Right lobe of liver (tissue), 4 donors: ENCODE measurements around the gene ERMP1.

Experiments
- POLR2A ChIP-seq: fragments of 450-650 bp; IDR thresholded peaks from one replicate; pipeline ENCODE4 v1.6.1; 2017; ENCODE audit warnings: antibody characterized with exemption, mild to moderate bottlenecking
- TF ChIP-seq, protein P1 (sequence below), 4 donors: fragments of 200-600 bp in 3 of 4; fragments of 450-650 bp in 1 of 4; IDR thresholded peaks; one replicate each; pipeline versions ENCODE4 v1.5.1 to v1.8.0; 2016 to 2022; ENCODE audit warnings: antibody characterized with exemption in 4 of 4, mild to moderate bottlenecking in 2 of 4
- donor health status: DM: no; HTN: no; CAD: no.
- donor health status: DM: no; HTN: no; CAD: no.
- donor health status: DM: no; HTN: yes; CAD: no.

DNA sequence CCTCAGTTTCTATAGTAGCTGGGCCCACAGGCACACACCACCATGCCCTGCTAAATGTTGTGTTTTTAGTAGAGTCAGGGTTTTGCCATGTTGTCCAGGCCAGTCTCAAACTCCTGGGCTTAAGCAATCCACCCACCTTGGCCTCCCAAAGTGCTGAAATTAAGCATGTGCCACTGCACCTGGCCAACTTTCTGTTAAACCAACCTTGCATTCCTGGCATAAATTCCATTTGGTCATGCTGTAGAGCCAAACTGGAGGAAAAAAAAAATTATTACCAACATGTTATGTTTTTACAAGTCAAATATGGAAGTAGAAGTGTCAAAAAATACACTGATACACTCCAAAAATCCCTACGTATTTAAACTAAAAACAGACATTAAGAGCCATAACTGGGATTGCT, 54.1 kb downstream of the ERMP1 start:
- TF ChIP-seq, protein P1, sequence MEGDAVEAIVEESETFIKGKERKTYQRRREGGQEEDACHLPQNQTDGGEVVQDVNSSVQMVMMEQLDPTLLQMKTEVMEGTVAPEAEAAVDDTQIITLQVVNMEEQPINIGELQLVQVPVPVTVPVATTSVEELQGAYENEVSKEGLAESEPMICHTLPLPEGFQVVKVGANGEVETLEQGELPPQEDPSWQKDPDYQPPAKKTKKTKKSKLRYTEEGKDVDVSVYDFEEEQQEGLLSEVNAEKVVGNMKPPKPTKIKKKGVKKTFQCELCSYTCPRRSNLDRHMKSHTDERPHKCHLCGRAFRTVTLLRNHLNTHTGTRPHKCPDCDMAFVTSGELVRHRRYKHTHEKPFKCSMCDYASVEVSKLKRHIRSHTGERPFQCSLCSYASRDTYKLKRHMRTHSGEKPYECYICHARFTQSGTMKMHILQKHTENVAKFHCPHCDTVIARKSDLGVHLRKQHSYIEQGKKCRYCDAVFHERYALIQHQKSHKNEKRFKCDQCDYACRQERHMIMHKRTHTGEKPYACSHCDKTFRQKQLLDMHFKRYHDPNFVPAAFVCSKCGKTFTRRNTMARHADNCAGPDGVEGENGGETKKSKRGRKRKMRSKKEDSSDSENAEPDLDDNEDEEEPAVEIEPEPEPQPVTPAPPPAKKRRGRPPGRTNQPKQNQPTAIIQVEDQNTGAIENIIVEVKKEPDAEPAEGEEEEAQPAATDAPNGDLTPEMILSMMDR (IDR thresholded peaks at IDR 0.05) = no peak
- TF ChIP-seq POLR2A = no peak
